Muscle of arm (tissue), 12 donors: ENCODE results near the gene XRCC6. TPM values are rescaled to one million over a fixed set of nuclear protein-coding genes. Genes with fewer than 3 reads are reported as not detected.
"Not testable (repeated sequence)": the region's sequence is repeated elsewhere in the genome, so short reads cannot be mapped to it uniquely, and the experiment has no call there.

Experiments
- DNase-seq: peaks from one replicate; pipeline ENCODE4 v3.0.0-alpha.2; 2013
- polyA plus RNA-seq, 12 donors: library from polyadenylated mRNA; unstranded; fragments of 120-200 nt; gene quantifications; one replicate each; pipeline ENCODE4 v1.2.1, GENCODE V29; 2013; ENCODE audit not compliant: insufficient read length in 12 of 12

Gene XRCC6
- polyA plus RNA-seq, 12 donors: 205 to 311 (median 221) TPM; not detected in 1

DNA sequence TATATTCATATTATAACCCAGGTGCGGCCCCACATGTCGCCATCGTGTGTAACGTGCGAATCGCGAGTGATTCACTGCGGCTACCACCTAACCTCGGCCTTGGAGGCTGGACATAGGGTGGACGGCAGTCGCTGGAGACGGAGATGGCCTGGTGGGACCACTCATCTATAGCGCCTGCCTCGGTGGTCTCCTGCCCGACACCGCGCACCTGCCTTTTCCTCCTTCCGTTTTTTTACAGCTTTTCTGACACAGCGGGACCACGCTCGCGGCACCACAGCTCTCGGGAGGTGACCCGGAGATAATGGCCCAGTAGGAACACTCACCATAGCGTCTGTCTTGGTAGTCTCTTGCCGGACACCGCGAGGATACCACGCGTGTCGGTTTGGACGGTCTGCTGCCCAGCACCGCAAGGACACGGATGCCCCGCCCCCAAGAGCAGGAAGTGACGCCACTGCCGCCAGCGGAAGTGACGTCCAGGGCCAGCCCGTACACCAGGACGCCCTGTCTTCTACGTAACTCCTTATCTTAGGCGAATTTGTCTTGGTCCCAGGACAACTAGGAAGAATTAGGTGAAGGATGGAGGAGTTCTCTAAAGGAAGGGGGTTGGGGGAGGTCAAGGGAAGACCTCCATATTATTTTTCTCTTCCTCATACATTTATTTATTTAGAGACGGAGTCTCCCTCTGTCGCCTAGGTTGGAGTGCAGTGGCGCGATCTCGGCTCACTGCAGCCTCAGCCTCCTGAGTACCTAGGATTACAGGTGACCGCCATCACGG, 61.1 kb downstream of the XRCC6 start:
- DNase-seq: peak; percentile 91

DNA sequence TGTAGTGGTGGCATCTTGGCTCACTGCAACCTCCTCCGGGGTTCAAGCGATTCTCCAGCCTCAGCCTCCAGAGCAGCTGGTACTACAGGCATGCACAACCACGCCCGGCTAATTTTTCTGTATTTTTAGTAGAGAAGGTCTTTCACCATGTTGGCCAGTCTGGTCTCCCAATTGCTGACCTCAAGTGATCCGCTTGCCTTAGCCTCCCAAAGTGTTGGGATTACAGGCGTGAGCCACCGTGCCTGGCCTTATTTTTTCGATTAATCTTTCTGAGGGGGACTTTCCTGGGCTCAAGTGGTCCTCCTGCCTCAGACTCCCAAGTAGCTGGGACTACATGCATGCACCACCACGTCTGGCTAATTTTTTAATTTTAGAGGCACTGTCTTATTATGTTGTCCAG, 62.0 kb downstream of the XRCC6 start:
- no peak for DNase-seq

DNA sequence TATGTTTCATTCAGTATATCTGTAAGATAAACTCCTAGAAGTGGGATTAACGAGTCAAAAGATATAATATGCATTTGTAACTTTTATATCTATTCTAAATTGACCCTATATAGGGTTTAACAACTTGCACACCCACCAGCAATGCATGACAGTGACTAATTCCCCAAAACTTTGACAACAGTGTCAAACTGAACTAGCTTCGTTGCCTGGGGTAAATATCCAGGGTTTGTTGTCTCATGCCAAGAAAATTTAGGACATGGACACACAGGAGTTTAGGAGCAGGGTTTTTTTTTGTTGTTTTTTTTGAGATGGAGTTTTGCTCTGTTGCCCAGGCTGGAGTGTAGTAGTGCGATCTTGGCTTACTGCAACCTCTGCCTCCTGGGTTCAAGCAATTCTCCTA, 62.5 kb downstream of the XRCC6 start:
- no peak for DNase-seq

DNA sequence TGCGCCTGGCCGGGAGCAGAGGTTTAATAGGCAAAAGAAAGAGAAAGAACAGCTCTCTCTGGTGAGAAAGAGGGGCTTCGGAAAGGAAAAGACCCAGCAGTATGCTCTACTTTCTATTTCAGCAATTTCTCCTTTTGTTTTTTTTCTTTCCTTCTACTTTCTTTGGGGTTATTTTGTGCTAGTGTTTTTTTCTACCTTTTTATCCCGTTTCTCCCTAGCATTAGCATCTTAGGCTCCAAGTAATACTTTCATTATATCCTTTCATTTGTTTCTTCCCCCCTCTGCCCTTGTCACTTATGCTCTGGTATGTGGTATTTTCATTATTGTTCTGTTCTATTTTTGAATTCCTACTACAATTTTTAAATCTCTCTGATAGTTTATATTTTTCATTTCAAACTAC, 63.1 kb downstream of the XRCC6 start:
- DNase-seq: no peak

DNA sequence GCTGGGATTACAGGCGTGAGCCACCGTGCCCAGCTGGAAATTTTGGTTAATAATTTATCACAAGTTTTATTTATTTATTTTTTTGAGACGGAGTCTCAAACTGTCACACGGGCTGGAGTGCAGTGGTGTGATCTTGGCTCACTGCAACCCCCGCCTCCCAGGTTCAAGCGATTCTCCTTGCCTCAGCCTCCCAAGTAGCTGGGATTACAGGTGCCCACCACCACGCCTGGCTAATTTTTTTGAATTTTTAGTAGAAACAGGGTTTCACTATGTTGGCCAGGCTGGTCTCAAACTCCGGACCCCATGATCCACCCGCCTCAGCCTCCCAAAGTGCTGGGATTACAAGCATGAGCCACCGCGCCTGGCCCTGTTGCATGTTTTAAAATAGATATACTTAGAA, 65.8 kb downstream of the XRCC6 start:
- not testable (repeated sequence) for DNase-seq

DNA sequence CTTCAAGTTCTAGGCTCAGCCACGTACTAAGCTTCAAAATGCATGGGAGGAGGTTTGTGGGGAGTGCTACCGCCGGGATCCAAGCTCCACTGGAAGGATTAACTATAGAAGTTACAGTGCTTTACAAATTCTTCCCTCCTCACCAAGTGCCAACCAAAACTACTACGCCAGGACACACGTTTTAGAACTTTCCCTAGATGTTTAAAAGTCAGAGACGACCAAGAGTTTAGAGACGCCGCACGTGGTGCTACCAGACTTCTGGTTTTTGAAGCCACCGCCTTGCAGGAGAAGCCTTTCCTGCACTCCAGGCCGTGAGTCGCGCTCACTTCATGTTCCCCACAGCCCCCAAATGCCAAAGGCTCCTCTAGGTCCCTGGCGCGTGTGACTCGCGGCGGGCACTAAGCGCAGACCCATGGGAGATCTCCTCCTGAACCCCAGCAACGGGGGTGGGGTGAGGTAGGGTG, 66.8 kb downstream of the XRCC6 start:
- DNase-seq: peak; percentile 35

DNA sequence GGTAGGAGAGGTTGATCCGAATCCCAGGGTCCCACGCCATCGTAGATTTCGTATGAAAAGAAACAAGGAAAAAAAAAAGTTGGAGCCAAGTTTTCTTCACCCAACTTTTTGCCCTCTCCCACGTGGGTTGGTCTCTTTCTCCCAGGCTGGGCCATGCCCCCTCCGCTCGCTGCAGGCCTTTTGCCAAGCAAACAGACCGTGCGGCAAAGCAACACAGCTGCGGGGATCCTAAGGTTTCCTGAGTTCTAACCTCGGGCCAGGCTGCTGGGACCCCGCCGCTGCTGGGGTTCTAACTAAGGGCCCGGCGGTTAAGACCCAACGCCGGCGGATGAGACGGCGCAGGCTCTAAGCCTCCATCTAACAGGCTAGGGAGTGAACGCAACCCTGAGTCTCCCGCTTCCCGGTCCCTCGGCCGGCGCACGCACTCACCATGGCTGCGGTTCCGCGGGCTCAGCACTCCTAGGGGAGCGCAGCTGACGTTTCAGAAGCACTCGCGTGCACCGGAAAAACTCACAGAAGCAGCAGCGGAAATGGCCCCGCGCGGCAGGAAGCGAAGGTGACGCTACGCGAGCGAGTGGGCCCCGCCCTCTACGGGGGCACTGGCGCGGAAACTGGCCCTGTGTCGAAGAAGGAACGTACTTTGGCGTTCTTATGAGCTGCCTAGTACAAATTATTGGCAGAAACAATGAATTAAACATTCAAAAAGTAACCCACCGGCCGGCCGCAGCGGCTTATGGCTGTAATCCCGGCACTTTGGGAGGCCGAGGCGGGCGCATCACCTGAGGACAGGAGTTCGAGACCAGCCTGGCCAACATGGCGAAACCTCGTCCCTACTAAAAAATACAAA, 67.5 kb downstream of the XRCC6 start, which contains the start of gene SNU13:
SNU13 (minus strand) TSS at position 503 of the 847 bp plus-strand sequence; CDS start at position 432, 71 bp downstream.
- peak; percentile 93 for DNase-seq

DNA sequence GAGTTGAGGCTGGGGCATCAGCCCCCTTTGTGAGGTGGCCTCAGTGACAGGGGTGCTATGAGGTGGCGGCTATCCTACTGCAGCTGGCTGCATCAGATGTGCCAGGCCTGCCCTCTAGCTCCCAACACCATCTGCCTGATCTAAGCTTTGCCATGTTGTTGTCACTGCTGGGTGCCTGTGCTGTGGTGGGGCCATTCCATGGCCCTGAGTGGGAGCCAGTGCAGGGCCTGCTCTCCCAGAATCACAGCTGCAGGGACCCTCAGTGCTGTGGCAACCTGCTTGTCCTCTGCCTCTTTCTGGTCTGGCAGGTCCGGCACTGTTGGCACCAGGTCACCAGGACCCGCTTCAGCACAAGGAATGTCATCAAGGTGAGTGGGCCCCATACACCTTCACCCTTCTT, 69.4 kb downstream of the XRCC6 start:
- no peak for DNase-seq

DNA sequence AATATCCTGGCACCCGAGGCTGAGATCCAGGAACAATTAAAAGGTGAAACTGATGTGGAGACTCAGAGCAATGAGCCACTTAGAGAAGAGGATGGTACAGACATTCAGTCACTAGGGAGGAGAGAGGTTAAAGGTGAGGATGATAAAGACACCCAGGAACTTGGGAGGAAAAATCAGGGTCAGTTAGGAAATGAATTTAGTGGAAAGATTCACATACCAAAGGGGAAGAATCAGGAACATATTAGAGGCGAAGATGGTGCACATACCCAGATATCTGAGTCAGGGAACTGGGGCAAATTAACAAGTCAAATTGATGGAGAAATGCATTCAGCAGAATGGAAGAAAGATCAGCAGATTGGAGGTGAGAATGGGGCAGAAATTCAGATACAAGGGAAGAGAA, 74.1 kb downstream of the XRCC6 start:
- DNase-seq: no peak

DNA sequence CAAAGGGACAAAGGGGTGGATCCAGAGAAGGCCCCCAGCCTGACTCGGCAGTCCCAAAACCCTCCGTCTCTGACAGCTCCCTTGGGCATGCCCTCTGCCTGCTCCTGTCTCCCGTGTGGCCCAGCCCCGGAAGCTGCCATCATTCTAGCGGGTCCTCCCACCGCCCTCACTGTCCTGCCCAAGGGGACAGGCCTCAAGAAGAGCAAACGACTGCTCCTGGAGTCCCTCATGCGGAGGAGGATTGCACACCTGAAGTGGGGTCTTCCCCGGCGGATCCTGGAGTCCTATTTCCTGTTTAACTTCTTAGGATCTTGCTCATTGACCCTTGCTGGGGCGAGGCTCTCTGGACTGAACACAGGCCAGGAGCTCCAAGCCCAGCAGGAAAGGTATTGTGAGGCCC, 75.6 kb downstream of the XRCC6 start:
- no peak for DNase-seq

DNA sequence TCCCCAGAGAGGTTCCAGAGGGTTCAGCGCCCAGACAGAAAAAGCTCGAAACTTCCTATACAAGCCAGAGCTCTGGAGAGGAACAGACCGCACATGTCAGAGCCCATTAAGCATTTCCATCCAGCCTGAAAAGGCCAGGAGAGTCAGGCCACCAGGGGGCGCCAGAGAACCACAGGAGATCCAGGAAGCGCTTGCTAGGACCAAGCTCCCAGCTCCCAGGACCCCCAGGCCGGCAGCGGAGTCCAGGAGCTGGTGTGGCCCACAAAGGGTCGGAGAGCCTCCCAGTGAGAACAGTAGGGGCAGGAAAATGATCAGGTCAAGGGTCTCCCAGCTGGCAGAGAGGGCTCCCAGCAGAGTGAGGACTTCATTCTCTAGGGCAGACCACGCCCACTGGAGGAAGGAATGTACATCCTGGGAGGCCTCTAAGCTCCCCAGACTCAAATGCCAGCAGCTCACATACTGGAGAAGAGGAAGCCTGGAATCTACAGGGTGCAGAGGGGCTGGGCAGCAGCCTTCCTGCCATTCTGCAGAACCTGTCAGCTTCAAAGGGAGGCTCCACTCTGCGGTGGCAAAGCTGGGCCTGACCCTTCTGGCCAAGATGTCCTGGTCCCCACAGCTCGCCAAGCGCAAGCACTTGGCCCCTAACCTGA, 76.2 kb downstream of the XRCC6 start:
- peak; percentile 92 for DNase-seq

DNA sequence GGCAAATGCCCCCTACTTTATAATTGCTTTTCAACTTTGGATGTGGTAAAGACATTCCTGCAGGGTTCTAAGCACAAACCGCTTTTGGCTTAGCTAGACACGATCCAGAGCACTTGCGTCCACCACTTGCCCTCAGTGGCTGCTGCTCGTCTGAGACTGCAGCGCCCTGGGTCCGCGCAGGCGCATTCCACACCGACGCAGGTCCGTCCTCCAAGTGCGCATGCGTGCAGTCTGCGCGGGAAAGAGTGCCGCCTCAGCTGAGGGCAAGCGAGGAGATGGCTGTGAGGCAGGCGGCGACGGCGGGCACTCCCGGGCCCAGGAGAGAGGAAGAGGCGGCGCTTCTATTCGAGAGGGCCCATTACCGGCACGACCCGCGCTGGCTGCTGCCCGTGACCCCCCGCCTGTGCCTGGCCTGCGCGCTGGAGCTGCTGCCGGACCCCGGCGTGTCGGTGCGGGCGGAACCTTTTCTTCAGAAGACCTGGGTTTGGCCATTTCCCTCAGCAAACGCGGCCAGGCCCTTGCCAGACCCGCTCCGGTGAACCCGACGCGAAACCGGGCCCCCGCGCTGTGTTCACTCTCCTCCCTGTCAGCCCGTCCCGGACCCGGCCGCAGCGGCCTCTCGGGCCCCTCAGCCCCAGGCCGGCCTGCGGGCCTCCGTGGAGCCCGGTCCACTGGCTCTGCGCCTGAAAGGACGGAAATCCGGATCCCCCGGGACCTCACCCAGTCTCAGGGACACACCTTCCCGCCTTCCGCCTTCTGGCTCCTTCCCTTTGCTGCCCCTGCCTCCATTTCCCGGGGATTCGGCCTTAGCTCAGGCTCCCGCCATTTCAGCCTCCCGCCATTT, 78.4 kb downstream of the XRCC6 start, which contains the start of gene MEI1:
MEI1 (plus strand) TSS at position 240 of the 844 bp plus-strand sequence; CDS start at position 276, 36 bp downstream.
- DNase-seq: peak; percentile 80

DNA sequence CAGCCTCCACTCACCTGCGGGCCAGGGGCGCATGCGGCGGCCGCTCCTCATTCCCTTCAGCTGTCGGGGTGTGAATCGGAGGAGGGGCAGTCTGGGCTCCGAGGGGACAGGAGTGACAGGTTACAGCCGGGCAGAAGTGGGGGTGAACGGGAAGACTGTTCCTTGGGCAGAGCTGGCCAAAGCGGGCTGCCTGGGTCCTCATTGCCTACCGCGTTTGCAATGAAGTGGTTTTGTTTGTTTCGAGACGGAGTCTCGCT, 78.9 kb downstream of the XRCC6 start:
- DNase-seq: no peak

DNA sequence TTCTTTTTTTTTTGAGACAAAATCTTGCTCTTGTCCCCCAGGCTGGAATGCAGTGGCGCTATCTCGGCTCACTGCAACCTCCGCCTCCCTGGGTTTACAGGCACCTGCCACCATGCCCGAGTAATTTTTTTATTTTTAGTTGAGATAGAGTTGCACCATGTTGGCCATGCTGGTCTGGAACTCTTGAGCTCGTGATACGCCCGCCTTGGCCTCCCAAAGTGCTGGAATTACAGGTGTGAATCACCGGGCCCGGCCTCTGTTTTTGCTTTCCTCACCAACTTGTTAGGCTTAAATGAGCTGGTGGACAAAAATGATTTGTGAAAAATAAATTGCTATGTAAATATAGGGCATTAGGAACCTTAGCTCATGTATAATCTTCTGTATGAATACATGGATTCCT, 81.7 kb downstream of the XRCC6 start:
- no peak for DNase-seq

DNA sequence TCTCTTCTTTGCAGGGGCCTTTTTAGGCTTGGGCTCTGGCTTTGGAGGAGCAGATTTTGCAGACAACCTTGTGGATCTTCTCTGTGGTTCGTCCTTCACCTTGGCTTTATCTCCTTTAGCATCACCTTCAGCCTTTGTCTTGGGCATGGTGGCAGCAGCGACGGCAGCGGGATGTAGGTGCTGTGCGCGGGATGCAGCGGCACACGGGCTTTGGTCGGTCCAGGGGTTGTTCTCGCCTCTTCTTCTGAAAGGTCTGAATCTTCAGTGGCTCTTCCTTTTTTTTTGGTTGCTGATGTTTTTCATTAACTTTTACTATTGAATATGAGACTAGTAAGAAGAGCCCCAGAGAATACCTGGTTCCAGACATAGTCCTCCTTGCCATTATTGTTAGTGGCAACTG, 88.2 kb downstream of the XRCC6 start:
- DNase-seq: no peak

DNA sequence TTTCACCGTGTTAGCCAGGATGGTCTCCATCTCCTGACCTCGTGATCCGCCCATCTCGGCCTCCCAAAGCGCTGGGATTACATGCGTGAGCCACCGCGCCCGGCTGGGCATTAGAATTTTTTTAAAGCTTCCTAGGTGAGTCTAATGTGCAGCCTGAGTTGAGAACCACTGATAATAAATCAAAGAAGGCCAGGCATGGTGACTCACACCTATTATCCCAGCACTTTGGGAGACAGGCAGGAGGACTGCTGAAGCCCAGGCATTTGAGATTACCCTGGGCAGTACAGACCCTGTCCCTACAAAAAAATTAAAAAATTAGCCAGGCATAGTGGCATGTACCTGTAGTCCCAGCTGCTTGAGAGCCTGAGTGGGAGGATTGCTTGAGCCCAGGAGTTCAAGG, 91.9 kb downstream of the XRCC6 start:
- no peak for DNase-seq

Other genes starting within 250 kb of the XRCC6 start
- 10 to 100 TPM in 7 of 12 donors, 1 to 10 TPM in 4, not detected in 1; 8.3 to 15.5 (median 10.6) TPM for gene TEF, start 239.4 kb upstream of the XRCC6 start, polyA plus RNA-seq
- gene TOB2, start 174.5 kb upstream of the XRCC6 start, polyA plus RNA-seq: 10 to 100 TPM in 11 of 12 donors, not detected in 1; 29.9 to 54.2 (median 38.2) TPM
- gene PHF5A, start 152.6 kb upstream of the XRCC6 start, polyA plus RNA-seq: 10 to 100 TPM in 11 of 12 donors, not detected in 1; 31.0 to 46.9 (median 39.6) TPM
- gene ACO2, start 152.2 kb upstream of the XRCC6 start, polyA plus RNA-seq: 100 to 1,000 TPM in 5 of 12 donors, 10 to 100 TPM in 6, not detected in 1; 70.3 to 124 (median 93.3) TPM
- gene POLR3H, start 76.8 kb upstream of the XRCC6 start, polyA plus RNA-seq: 10 to 100 TPM in 11 of 12 donors, not detected in 1; 16.5 to 27.3 (median 20.3) TPM
- 10 to 100 TPM in 1 of 12 donors, 1 to 10 TPM in 10, not detected in 1; 2.2 to 10.0 (median 4.9) TPM for gene CSDC2, start 60.3 kb upstream of the XRCC6 start, polyA plus RNA-seq
- gene PMM1, start 31.5 kb upstream of the XRCC6 start, polyA plus RNA-seq: 10 to 100 TPM in 11 of 12 donors, not detected in 1; 20.4 to 26.9 (median 23.1) TPM
- gene DESI1, start 252 bp upstream of the XRCC6 start, polyA plus RNA-seq: 10 to 100 TPM in 11 of 12 donors, not detected in 1; 18.9 to 39.1 (median 22.4) TPM
- gene SNU13, start 67.6 kb downstream of the XRCC6 start, polyA plus RNA-seq: 100 to 1,000 TPM in 7 of 12 donors, 10 to 100 TPM in 4, not detected in 1; 83.7 to 123 (median 106) TPM
- gene MEI1, start 78.2 kb downstream of the XRCC6 start, polyA plus RNA-seq: 1 to 10 TPM in 5 of 12 donors, under 1 TPM in 5, not detected in 2; 0.54 to 2.1 (median 0.98) TPM
- gene CCDC134, start 179.4 kb downstream of the XRCC6 start, polyA plus RNA-seq: 10 to 100 TPM in 5 of 12 donors, 1 to 10 TPM in 6, not detected in 1; 7.6 to 21.0 (median 9.7) TPM
- 100 to 1,000 TPM in 1 of 12 donors, 10 to 100 TPM in 10, not detected in 1; 68.0 to 110 (median 86.1) TPM for gene SREBF2, start 211.8 kb downstream of the XRCC6 start, polyA plus RNA-seq